Chondrocyte (in vitro differentiated cells): ENCODE data around the gene HOXB5. TPM values are rescaled to one million over a fixed set of nuclear protein-coding genes. Genes with fewer than 3 reads are reported as not detected.

ENCODE experiments used
- DNase-seq: peaks from one replicate; pipeline ENCODE4 v3.0.0; 2021; ENCODE audit warnings: mixed read lengths, low spot score
- H3K27ac Mint-ChIP-seq: one replicate; pipeline ENCODE4 v1.8.0; 2021; ENCODE audit warnings: mild to moderate bottlenecking, moderate library complexity, mixed read lengths; ENCODE audit not compliant: unreplicated experiment
- H3K27me3 Mint-ChIP-seq: 2 replicates; pipeline ENCODE4 v1.8.0; 2021; ENCODE audit warnings: low read depth, mixed read lengths
- H3K36me3 Mint-ChIP-seq: 2 replicates; pipeline ENCODE4 v1.8.0; 2021; ENCODE audit warnings: low read depth, mixed read lengths
- H3K4me1 Mint-ChIP-seq: 2 replicates; pipeline ENCODE4 v1.8.0; 2021; ENCODE audit warnings: low read depth, mild to moderate bottlenecking, mixed read lengths
- H3K4me3 Mint-ChIP-seq: one replicate; pipeline ENCODE4 v1.8.0; 2021; ENCODE audit warnings: mild to moderate bottlenecking, moderate library complexity, mixed read lengths; ENCODE audit not compliant: unreplicated experiment
- H3K9me3 Mint-ChIP-seq: 2 replicates; pipeline ENCODE4 v1.8.0; 2021; ENCODE audit warnings: low read depth, mixed read lengths
- total RNA-seq: library from RNA; stranded (reverse); gene quantifications from 3 replicates; pipeline ENCODE4 v1.2.1, GENCODE V29; 2021
- TF ChIP-seq, protein P1 (sequence below): fragments of 200-600 bp; sonication (generic); IDR thresholded peaks from 2 replicates; pipeline ENCODE4 v1.5.0; 2021; ENCODE audit warnings: antibody characterized with exemption, mild to moderate bottlenecking, moderate library complexity

The HOXB5 gene
- total RNA-seq, 1 donor from 2014 or later = not detected

DNA sequence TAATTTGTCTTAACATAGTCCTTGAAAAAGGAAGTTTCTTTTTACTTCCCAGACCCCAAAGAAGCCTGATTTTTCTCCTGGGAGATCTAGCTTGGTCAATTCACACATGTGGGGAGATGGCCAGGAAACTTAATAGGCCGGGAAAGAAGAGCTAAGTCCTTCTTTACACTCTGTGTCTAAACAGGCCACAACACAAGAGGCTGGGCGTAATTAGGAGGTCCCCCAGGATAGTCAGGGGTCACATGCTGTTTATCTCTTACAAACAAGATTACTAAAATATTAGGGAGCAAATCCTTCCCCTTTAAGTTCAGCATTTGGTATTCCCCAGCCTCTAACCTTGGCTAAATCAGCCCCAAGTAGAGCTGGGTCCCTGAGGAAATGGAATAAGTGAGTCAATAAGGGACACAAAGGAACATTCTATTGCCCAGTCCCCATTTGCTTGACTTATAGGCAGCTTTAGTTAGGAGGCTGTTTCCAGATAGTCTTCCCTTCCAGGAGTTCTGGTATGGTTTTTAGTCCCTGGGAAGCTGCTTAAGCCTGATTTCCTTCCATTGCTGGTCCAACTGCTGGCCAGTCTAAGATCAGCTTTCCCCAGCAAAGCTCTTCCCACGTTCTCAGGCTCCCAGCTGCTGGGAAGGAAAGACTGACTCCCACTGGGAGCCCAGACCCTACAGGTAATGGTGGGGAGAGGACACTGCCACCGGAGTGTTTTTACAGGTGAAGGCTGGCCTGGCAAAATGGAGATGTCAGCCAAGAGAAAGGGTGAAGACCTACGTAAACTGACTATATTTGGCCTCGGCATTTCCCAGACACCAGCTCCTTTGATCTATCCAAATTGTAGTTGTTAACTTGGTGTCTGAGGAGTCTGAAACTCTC lies 46.6 kb upstream of the HOXB5 start:
- Mint-ChIP-seq H3K4me3 (no peak overlapping the region), H3K27me3 (peaks cover 94% of the 10 kb centered on the region), H3K27ac (no peak overlapping the region), H3K9me3 (no peaks in the 10 kb centered on the region), H3K4me1 (peaks cover 4% of the 10 kb centered on the region), H3K36me3 (no peaks in the 10 kb centered on the region)
- TF ChIP-seq, protein P1, sequence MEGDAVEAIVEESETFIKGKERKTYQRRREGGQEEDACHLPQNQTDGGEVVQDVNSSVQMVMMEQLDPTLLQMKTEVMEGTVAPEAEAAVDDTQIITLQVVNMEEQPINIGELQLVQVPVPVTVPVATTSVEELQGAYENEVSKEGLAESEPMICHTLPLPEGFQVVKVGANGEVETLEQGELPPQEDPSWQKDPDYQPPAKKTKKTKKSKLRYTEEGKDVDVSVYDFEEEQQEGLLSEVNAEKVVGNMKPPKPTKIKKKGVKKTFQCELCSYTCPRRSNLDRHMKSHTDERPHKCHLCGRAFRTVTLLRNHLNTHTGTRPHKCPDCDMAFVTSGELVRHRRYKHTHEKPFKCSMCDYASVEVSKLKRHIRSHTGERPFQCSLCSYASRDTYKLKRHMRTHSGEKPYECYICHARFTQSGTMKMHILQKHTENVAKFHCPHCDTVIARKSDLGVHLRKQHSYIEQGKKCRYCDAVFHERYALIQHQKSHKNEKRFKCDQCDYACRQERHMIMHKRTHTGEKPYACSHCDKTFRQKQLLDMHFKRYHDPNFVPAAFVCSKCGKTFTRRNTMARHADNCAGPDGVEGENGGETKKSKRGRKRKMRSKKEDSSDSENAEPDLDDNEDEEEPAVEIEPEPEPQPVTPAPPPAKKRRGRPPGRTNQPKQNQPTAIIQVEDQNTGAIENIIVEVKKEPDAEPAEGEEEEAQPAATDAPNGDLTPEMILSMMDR = no peak
- no peak for DNase-seq

DNA sequence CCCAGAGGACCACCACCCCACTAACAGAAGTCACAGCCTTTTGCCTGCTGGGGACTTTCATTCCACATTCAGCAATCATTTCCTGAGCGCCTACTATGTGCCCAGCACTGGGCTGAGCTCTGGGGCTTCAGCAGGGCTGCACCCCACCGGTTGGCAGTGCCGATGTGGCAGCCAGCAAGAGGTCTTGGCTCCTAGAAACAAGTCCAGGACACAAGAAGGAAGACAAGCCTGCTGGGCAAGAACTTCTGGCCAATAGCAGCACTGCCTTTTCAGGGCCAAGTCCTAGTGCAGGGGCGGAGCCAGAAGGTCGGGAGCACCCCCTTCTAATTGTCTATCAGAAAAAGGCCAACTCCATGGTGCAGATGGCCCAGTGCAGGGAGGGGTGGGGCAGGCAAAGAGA lies 45.6 kb upstream of the HOXB5 start:
- Mint-ChIP-seq H3K36me3 (no peaks in the 10 kb centered on the region), H3K9me3 (no peaks in the 10 kb centered on the region), H3K4me3 (no peak overlapping the region), H3K27me3 (peaks cover 93% of the 10 kb centered on the region), H3K4me1 (peaks cover 4% of the 10 kb centered on the region), H3K27ac (no peak overlapping the region)
- no peak for DNase-seq
- TF ChIP-seq, protein P1 = no peak

DNA sequence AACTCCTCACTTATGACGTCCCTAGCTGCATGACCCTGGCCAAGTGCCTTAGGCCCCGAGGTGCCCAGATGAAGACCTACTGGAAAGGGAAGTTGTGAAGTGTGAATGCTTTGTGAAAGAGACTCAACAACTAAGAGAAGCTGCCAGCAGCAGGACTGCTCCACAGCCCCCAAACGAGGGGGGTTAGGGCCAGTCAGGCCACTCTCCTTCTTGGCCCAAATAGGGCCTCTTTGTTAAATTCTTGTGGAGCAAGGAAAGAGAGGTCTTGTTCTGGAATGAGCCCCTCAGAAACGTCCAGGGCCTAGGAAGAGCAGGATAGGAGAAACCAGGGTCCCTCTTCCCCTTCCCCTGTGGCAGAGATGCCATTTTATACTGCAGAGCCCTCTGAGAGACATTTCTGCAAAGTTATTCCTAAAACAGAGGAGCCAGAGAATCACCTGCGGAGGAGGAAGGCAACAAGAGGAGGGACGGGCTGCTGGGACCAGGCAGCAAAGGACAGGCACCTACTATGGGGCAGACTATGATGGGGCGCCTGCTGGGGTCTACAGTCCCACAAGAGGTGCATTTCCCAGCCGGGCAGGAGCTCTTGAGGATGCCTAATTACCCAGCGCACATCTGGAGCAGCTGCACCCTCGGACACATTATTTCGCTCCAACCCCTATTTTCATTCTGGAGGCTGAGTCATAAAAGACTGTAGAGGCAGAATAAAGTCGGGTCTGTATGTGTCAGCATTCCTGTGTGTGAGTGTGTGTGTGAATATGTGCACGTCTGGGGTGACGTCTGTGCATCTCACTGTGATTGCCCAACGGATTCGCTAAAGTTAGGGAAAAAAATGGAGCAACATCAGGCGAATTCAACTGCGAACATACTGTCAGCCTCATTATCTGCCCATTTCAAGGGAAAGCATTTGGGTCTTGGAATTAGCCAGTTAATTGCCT lies 44.0 kb upstream of the HOXB5 start:
- TF ChIP-seq, protein P1 = no peak
- H3K27ac Mint-ChIP-seq = no peak overlapping the region
- peaks cover 87% of the 10 kb centered on the region for H3K27me3 Mint-ChIP-seq
- H3K4me3 Mint-ChIP-seq = no peak overlapping the region
- DNase-seq = no peak
- H3K9me3 Mint-ChIP-seq = no peaks in the 10 kb centered on the region
- no peaks in the 10 kb centered on the region for H3K36me3 Mint-ChIP-seq
- peaks cover 4% of the 10 kb centered on the region for H3K4me1 Mint-ChIP-seq

DNA sequence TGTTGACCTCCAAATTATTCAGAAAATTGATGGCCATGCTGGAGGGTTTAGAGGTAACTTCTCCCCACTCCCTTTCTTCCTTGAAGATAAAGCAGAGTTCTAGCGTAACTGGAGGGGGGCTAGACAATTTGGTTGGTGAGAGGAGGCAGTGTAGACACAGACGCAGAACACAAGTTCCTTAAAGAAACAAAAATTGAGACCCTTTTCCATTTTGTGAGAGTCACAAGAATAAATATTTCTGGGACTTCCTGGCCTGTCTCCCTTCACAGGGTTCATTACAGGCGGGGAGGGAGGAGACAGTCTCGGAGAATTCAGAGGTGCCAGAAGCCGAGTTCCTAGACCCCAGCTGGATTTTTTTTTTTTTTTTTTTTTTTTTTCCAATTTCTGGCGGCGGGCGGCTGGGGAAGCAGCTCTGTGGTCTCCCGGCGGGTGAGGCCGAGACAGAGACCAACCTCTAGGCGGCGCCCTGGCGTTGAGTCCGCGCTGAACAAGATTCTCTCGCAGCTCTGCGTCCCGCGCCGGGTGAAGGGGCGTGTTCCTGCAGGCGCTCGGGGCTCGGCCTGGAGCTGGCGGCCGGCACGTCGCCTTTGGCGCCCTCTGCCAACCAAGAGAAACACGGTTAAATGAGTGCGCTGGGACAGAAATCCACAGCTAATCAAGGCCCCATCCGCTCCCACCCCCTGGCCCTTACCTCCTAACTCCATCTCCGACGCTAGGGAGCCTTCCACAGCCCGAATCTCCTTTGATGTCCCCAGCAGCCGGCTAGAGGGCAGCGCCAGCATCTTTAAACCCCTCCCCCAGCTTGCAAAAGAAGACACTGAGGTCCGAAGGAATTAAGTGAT lies 42.8 kb upstream of the HOXB5 start:
- H3K9me3 Mint-ChIP-seq = no peaks in the 10 kb centered on the region
- H3K27ac Mint-ChIP-seq = no peak overlapping the region
- H3K4me3 Mint-ChIP-seq = no peak overlapping the region
- TF ChIP-seq, protein P1 = peak; percentile 72
- H3K36me3 Mint-ChIP-seq = no peaks in the 10 kb centered on the region
- no peak for DNase-seq
- H3K27me3 Mint-ChIP-seq = peaks cover 88% of the 10 kb centered on the region
- H3K4me1 Mint-ChIP-seq = peaks cover 4% of the 10 kb centered on the region
